H1 (cell line): Measurements from ENCODE around the gene RALA. TPM values are rescaled to one million over a fixed set of nuclear protein-coding genes. Genes with fewer than 3 reads are reported as not detected.

Source experiments
- ASH2L ChIP-seq: fragments of 200-600, 300-600 bp; sonication (generic); IDR thresholded peaks from one replicate; pipeline ENCODE4 v1.7.1; 2017; ENCODE audit warnings: low read length
- GABPA ChIP-seq: IDR thresholded peaks from 2 replicates; pipeline ENCODE4 v1.6.1; 2011; ENCODE audit warnings: mild to moderate bottlenecking, low read length, moderate library complexity, borderline replicate concordance; ENCODE audit not compliant: insufficient read depth
- POLR2AphosphoS5 ChIP-seq: IDR thresholded peaks from 2 replicates; pipeline ENCODE4 v1.6.1; 2011; ENCODE audit warnings: low read depth, low read length
- TAF7 ChIP-seq: optimal IDR thresholded peaks from 2 replicates; pipeline ENCODE3; 2011; ENCODE audit warnings: low read depth, mild to moderate bottlenecking, inconsistent platforms, low read length, moderate library complexity, borderline replicate concordance
- TEAD4 ChIP-seq: IDR thresholded peaks from 2 replicates; pipeline ENCODE4 v1.6.1; 2012; ENCODE audit warnings: low read depth, low read length, inconsistent platforms, mixed read lengths
- polyA plus RNA-seq, 7 experiments: library from polyadenylated mRNA; depleted of rRNA in 3 of 7; stranded (reverse) in 5 of 7; unstranded in 2 of 7; fragments of >200 nt in 5 of 7; fragments of 200-250 nt in 2 of 7; gene quantifications; 1 replicate in 5 of 7; 2 replicates in 1 of 7; 4 replicates in 1 of 7; pipeline versions ENCODE4 v1.2.1 to v1.2.3, GENCODE V29; 2011 to 2013; ENCODE audit warnings: missing spikeins in 2 of 7, mixed read lengths in 2 of 7
- total RNA-seq: library from RNA; stranded (reverse); fragmentation: NEBNext Ultra II Directional; extraction: Animal tissue kit (Norgen Biotek cat#: 25700); gene quantifications from 2 replicates; pipeline ENCODE4 v1.2.1, GENCODE V29; 2021

Gene RALA
- total and polyA plus RNA-seq, 2 of the 8 experiments (the other 6 are each of a cell fraction or from before 2014, with no cell fraction given), result 24.1 to 72.8 TPM

DNA sequence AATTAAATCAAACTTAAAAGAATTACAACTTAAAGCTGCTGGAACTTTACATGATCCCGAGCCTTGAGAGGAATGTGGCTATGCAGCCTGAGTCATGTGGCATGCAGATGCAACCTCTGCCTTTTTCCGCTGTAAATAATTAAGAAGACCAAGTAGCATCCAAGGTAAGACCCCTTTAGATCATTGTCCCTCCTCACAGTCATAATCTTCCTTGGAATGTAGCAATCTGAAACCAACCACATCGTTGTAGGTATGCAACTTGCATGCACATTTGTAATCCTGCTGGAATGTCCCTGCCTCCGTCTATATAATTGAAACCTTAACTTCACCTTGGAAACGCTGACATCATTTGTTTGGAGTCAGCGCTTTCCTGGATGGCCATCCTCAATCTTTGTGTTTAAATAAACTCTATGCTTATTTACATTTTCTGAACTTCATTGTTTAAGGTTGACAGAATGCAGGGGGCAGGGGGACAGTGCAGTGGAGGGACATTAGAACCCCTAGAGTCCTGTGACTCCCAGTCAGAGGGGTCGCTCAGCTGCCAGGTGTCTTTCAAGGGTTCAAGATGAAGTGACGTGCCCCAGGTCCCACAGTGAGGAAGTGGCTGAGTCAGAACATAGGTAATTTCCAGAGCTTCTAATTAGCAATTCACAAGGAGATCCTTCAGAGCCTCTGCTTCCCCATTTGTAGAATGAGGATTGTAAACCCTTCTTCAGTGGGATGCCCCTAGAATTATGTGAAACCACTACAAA lies 110.7 kb downstream of the RALA start (continued):
- TF ChIP-seq TAF7 (no peak), GABPA (no peak), TEAD4 (peak; percentile 94), POLR2AphosphoS5 (no peak; the same call in 1 of the 2 replicates), ASH2L (no peak)
- TF ChIP-seq, all 59 proteins: peak for 5
